Sigmoid colon (tissue), 4 donors: ENCODE results near the gene CTBP2.

ENCODE experiments used
- CTCF ChIP-seq, 4 experiments: fragments of 450-650 bp in 3 of 4; fragments of 200-600 bp in 1 of 4; IDR thresholded peaks; one replicate each; pipeline ENCODE4 v1.5.1; 2016 to 2019; ENCODE audit warnings: antibody characterized with exemption in 4 of 4, mild to moderate bottlenecking in 3 of 4, moderate library complexity in 2 of 4
- POLR2A ChIP-seq, 2 donors: fragments of 450-650 bp; IDR thresholded peaks; one replicate each; pipeline ENCODE4 v1.6.1; 2016; ENCODE audit warnings: antibody characterized with exemption in 2 of 2, mild to moderate bottlenecking in 2 of 2, moderate library complexity in 2 of 2
- POLR2AphosphoS5 ChIP-seq, 4 donors: sonication (generic); formaldehyde crosslinking; IDR thresholded peaks; one replicate each; pipeline ENCODE4 v1.6.1; 2017; ENCODE audit warnings: antibody characterized with exemption in 4 of 4

- TF ChIP-seq POLR2A (IDR thresholded peaks at IDR 0.05) (no peak), CTCF (IDR thresholded peaks at IDR 0.05) (no peak), POLR2AphosphoS5 (IDR thresholded peaks at IDR 0.05) (no peak)
Measured at GRCh38 chr10:125111118-125111727, 49.1 kb downstream of the CTBP2 start.
